Prostate gland (tissue), 2 donors: ENCODE results near the gene B3GLCT. TPM values are rescaled to one million over a fixed set of nuclear protein-coding genes. Genes with fewer than 3 reads are reported as not detected.
A peak's percentile ranks its signal among the peaks of the same experiment; 100 is the strongest.
"Not testable (repeated sequence)": the region's sequence is repeated elsewhere in the genome, so short reads cannot be mapped to it uniquely, and the experiment has no call there.

Source experiments
- DNase-seq: peaks from one replicate; pipeline ENCODE4 v3.0.0-alpha.2; 2019; ENCODE audit warnings: low spot score
- H3K27ac ChIP-seq, 2 donors: fragments of 200-600 bp; sonication (generic); 2 replicates each; pipeline ENCODE4 v1.5.1; 2017 to 2019
- H3K27me3 ChIP-seq: fragments of 200-600 bp; sonication (generic); replicated peaks from 2 replicates; pipeline ENCODE4 v1.5.1; 2019; ENCODE audit not compliant: insufficient read depth
- H3K36me3 ChIP-seq, 2 donors: fragments of 200-600 bp; sonication (generic); 1 replicate in 1 of 2; 2 replicates in 1 of 2; pipeline versions ENCODE4 v1.5.1 to v1.8.1; 2017 to 2019
- H3K4me1 ChIP-seq: fragments of 200-600 bp; sonication (generic); replicated peaks from 2 replicates; pipeline ENCODE4 v1.5.1; 2019
- H3K4me3 ChIP-seq, 2 donors: fragments of 200-600 bp; sonication (generic); 2 replicates each; pipeline ENCODE4 v1.5.1; 2017 to 2019
- H3K9me3 ChIP-seq: fragments of 200-600 bp; sonication (generic); 2 replicates; pipeline ENCODE4 v1.5.1; 2017
- CTCF ChIP-seq, 4 experiments: fragments of 200-600 bp in 2 of 4; fragments of 450-650 bp in 2 of 4; sonication (generic) in 2 of 4; IDR thresholded peaks; 1 replicate in 3 of 4; 2 replicates in 1 of 4; pipeline ENCODE4 v1.5.1; 2016 to 2019; ENCODE audit warnings: antibody characterized with exemption in 4 of 4, mild to moderate bottlenecking in 2 of 4, moderate library complexity in 2 of 4
- POLR2A ChIP-seq: fragments of 450-650 bp; IDR thresholded peaks from one replicate; pipeline ENCODE4 v1.6.1; 2016; ENCODE audit warnings: antibody characterized with exemption, mild to moderate bottlenecking
- POLR2AphosphoS5 ChIP-seq: sonication (generic); formaldehyde crosslinking; IDR thresholded peaks from one replicate; pipeline ENCODE4 v1.6.1; 2017; ENCODE audit warnings: antibody characterized with exemption
- WGBS: methylation state at CpG from one replicate; pipeline ENCODE4 v1.1.5; 2018; 5-methylcytosine and 5-hydroxymethylcytosine counted together
- intact Hi-C: fragments of 100-400 bp; cut with DNase I; formaldehyde crosslinking; loops from one replicate; pipeline ENCODE4 v1.14.2; 2022
- total RNA-seq, 2 donors: library from RNA; depleted of rRNA; stranded (reverse); fragments of >200 nt; gene quantifications; one replicate each; pipeline ENCODE4 v1.1.0, GENCODE V29; 2016

B3GLCT gene
- total RNA-seq, 2 donors from 2014 or later = 4.4 to 14.7 TPM

GRCh38 chr13:31208559-31209122, 8.9 kb downstream of the B3GLCT start:
- Histone ChIP-seq H3K27ac (no peak overlapping the region), H3K4me3 (no peak overlapping the region), H3K4me1 (no peaks in the 10 kb centered on the region), H3K36me3 (no peaks in the 10 kb centered on the region), H3K9me3 (no peaks in the 10 kb centered on the region), H3K27me3 (no peaks in the 10 kb centered on the region)
- no peak for DNase-seq
- intact Hi-C loops = no loop called here
- TF ChIP-seq CTCF (IDR thresholded peaks at IDR 0.05) = no peak
- no peak for TF ChIP-seq POLR2AphosphoS5
- no peak for TF ChIP-seq POLR2A
- 59% methylated on average over 12 of the region's 12 CpGs for whole genome bisulfite sequencing

DNA sequence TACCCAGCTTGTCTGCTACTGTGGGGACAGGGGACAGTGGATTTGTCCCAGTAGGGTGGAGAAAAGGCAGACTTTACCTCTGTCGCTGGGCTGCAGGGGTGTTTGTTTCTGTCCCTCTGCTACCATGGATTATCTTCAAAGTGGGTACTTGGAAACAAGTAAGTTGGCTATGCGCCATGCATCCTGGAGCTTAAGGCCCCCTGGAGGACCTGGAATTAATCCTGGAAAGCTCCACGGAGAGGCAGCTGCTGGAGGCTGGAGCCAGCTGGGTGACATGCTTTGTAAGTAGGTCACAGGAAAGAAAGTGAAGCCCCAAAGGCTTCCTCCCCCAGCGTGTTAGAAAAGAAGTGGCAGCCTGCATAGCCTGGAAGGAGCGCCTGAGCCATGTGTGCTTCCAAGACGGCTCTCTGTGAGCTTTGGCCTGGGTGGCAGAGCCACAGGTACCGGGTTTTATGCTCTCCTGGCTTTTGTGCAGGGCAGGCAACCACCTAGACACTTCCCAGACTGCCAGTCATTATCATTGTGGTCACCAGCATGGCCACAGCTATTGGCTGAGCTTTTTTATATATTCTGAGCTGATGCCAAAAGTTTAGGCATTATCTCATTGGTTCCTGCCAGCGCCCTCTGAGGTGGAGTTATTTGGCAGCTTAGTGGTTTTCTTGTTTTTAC, 9.5 kb downstream of the B3GLCT start:
- intact Hi-C loops = no loop called here
- 17% methylated on average over 8 of the region's 8 CpGs for WGBS
- Histone ChIP-seq H3K4me1 (no peaks in the 10 kb centered on the region), H3K27me3 (no peaks in the 10 kb centered on the region), H3K27ac (no peak overlapping the region), H3K9me3 (no peaks in the 10 kb centered on the region), H3K36me3 (no peaks in the 10 kb centered on the region), H3K4me3 (no peak overlapping the region)
- peak; percentile 24 for DNase-seq
- TF ChIP-seq CTCF (IDR thresholded peaks at IDR 0.05) = no peak
- no peak for TF ChIP-seq POLR2A
- TF ChIP-seq POLR2AphosphoS5 = peak; percentile 4

DNA sequence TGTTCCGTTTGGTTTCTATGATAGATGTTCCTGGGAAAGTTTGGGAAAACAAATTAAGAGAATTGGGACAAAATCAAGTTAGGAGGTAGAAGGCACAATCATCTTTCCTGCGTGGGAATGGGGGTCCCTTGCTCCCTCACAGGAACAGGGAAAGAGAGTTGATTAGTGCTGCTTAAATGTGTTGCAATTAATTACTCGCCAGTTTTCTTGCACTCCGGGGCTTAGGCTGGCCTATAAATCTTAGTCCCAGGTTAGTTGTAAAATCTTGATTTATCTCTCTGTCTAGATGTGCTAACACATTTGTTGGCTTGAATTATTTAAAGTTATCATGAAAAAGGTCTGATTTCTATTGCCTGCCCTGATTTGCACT, 10.1 kb downstream of the B3GLCT start:
- no peaks in the 10 kb centered on the region for H3K27me3 ChIP-seq
- H3K9me3 ChIP-seq = no peaks in the 10 kb centered on the region
- intact Hi-C loops = no loop called here
- TF ChIP-seq POLR2A = no peak
- TF ChIP-seq CTCF (IDR thresholded peaks at IDR 0.05) = no peak
- no peak for TF ChIP-seq POLR2AphosphoS5
- no peaks in the 10 kb centered on the region for H3K36me3 ChIP-seq
- DNase-seq = no peak
- H3K4me3 ChIP-seq = no peak overlapping the region
- WGBS = 6% methylated on average over 4 of the region's 4 CpGs
- no peaks in the 10 kb centered on the region for H3K4me1 ChIP-seq
- no peak overlapping the region for H3K27ac ChIP-seq

- Histone ChIP-seq H3K9me3 (no peaks in the 10 kb centered on the region), H3K36me3 (no peaks in the 10 kb centered on the region), H3K4me3 (no peak overlapping the region), H3K27ac (no peak overlapping the region), H3K27me3 (no peaks in the 10 kb centered on the region), H3K4me1 (no peaks in the 10 kb centered on the region)
- WGBS = 74% methylated on average over 2 of the region's 2 CpGs
- TF ChIP-seq CTCF (IDR thresholded peaks at IDR 0.05) (no peak), POLR2A (no peak), POLR2AphosphoS5 (no peak)
- intact Hi-C loops = no loop called here
- DNase-seq = no peak
Observed at GRCh38 chr13:31213651-31214289, 14.0 kb downstream of the B3GLCT start.

- TF ChIP-seq POLR2A (no peak), POLR2AphosphoS5 (no peak), CTCF (IDR thresholded peaks at IDR 0.05) (no peak)
- no peaks in the 10 kb centered on the region for H3K9me3 ChIP-seq
- 77% methylated on average over 1 of the region's 1 CpG for WGBS
- no peaks in the 10 kb centered on the region for H3K27me3 ChIP-seq
- intact Hi-C loops = no loop called here
- no peak overlapping the region for H3K27ac ChIP-seq
- H3K4me1 ChIP-seq = no peaks in the 10 kb centered on the region
- no peaks in the 10 kb centered on the region for H3K36me3 ChIP-seq
- no peak overlapping the region for H3K4me3 ChIP-seq
- DNase-seq = no peak
Observed at GRCh38 chr13:31214435-31214834, 14.7 kb downstream of the B3GLCT start.

GRCh38 chr13:31216916-31217315, 17.1 kb downstream of the B3GLCT start:
- DNase-seq, H3K27ac ChIP-seq, H3K27me3 ChIP-seq, H3K9me3 ChIP-seq, H3K36me3 ChIP-seq, H3K4me3 ChIP-seq, H3K4me1 ChIP-seq, intact Hi-C loops: not testable (repeated sequence)
- 96% methylated on average over 2 of the region's 2 CpGs for WGBS
